Spinal cord (tissue), 10 donors: ENCODE measurements around the gene SNRNP48. TPM values are rescaled to one million over a fixed set of nuclear protein-coding genes. Genes with fewer than 3 reads are reported as not detected.
A peak's percentile ranks its signal among the peaks of the same experiment; 100 is the strongest.

Source experiments
- DNase-seq, 6 donors: peaks; one replicate each; pipeline versions ENCODE4 v3.0.0 to v3.0.0-alpha.2; 2013 to 2015; ENCODE audit warnings: low spot score in 6 of 6, low read depth in 4 of 6
- H3K27ac ChIP-seq: one replicate; pipeline ENCODE4 v1.5.1; 2013; ENCODE audit warnings: low read depth, low read length, control low read depth
- H3K27me3 ChIP-seq: one replicate; pipeline ENCODE4 v1.6.1; 2013; ENCODE audit warnings: low read length; ENCODE audit not compliant: control insufficient read depth, insufficient read depth
- H3K36me3 ChIP-seq: one replicate; pipeline ENCODE4 v1.6.1; 2013; ENCODE audit warnings: low read length; ENCODE audit not compliant: control insufficient read depth, insufficient read depth
- H3K4me1 ChIP-seq: one replicate; pipeline ENCODE4 v1.6.1; 2013; ENCODE audit warnings: low read length; ENCODE audit not compliant: control insufficient read depth, insufficient read depth
- H3K4me3 ChIP-seq: one replicate; pipeline ENCODE4 v1.5.1; 2013; ENCODE audit warnings: low read depth, low read length, control low read depth
- H3K9me3 ChIP-seq: one replicate; pipeline ENCODE4 v1.6.1; 2013; ENCODE audit warnings: low read length; ENCODE audit not compliant: control insufficient read depth, insufficient read depth
- WGBS: methylation state at CpG from one replicate; pipeline ENCODE4 v1.1.5; 2013; ENCODE audit warnings: missing lambda C conversion rate; ENCODE audit not compliant: insufficient coverage; 5-methylcytosine and 5-hydroxymethylcytosine counted together
- polyA plus RNA-seq, 2 donors: library from polyadenylated mRNA; unstranded; fragments of 120-200 nt; gene quantifications; one replicate each; pipeline ENCODE4 v1.2.1, GENCODE V29; 2013; ENCODE audit not compliant: insufficient read length in 2 of 2
- total RNA-seq, 2 donors: library from RNA; depleted of rRNA in 1 of 2; stranded (reverse); fragments of 120-200 nt in 1 of 2; fragments of >200 nt in 1 of 2; gene quantifications; one replicate each; pipeline versions ENCODE4 v1.2.3 to v1.2.4, GENCODE V29; 2013 to 2014
- donor health status: healthy.

The SNRNP48 gene
- total and polyA plus RNA-seq, 4 donors: 14.5 to 22.9 (median 16.2) TPM

DNA sequence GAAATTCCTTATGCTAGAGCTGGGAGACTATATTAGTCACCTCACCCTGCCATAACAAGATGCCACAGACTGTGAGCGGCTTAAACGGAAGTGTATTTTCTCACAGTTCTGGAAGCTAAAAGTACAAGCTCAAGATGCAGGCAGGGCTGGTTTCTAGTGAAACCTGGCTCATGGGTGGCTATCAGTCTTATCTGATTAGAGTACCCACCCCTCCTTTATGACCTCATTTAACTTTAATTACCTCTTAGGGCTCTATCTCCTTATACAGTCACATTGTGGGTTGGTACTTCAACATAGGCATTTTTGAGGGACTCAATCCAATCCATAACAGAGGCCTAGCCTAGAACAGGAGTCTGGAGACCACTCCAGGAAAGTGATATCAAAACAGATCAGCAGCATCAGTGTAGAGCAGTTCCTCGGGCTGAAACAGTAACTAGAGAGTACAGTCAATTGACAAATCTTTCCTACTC is 2.3 kb upstream of the SNRNP48 start:
- H3K4me3 ChIP-seq: no peak overlapping the region
- H3K9me3 ChIP-seq: no peaks in the 10 kb centered on the region
- H3K27ac ChIP-seq: no peak overlapping the region
- H3K4me1 ChIP-seq: peaks cover 5% of the 10 kb centered on the region
- no peaks in the 10 kb centered on the region for H3K27me3 ChIP-seq
- WGBS: 90% methylated on average over 2 of the region's 3 CpGs
- DNase-seq: no peak
- no peaks in the 10 kb centered on the region for H3K36me3 ChIP-seq

GRCh38 chr6:7588506-7588905 is 1.5 kb upstream of the SNRNP48 start:
- H3K27me3 ChIP-seq: no peaks in the 10 kb centered on the region
- no peaks in the 10 kb centered on the region for H3K9me3 ChIP-seq
- no CpG with 5 or more reads among the region's 4 CpGs for WGBS
- H3K27ac ChIP-seq: no peak overlapping the region
- no peak overlapping the region for H3K4me3 ChIP-seq
- H3K4me1 ChIP-seq: peaks cover 5% of the 10 kb centered on the region
- DNase-seq: no peak
- H3K36me3 ChIP-seq: no peaks in the 10 kb centered on the region

DNA sequence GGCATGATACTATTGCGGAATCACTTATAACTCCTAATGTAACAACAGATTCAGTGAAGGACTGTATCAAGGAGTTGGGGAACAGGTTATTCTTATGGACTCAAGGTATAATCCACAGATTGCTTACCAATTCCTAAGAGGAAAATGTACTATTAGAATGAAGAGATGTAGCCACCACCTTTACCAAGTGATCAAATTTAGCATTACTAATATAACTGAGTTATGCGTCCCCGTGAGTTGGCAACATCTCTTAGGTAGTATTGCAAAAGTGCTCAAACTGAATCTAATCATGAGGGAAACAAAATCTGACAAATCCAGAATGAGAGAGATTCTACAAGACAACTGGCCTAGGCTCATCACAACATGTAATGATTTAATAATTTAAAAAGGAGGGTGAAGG is 777 bp upstream of the SNRNP48 start:
- Histone ChIP-seq H3K27ac (no peak overlapping the region), H3K4me3 (no peak overlapping the region), H3K4me1 (peaks cover 5% of the 10 kb centered on the region), H3K27me3 (no peaks in the 10 kb centered on the region), H3K9me3 (no peaks in the 10 kb centered on the region), H3K36me3 (no peaks in the 10 kb centered on the region)
- no peak for DNase-seq
- WGBS: no CpG with 5 or more reads among the region's 3 CpGs

DNA sequence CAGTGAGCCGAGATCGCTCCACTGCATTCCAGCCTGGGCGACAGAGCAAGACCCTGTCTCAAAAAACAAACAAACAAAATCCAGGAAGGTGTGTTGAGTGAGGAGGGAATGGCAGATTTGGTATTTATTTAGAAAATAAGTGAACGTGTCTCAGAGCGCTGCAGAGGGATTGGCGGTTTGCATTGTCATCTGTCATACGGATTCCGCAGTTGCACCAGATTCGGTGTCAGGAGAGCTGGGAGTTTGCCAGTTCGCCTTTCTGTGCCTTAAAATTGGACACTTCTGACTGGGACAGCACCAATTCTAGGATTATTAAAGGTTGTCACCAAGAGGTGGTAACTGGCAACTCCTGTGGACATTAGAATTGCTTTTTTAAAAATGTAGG is 912 bp downstream of the SNRNP48 start:
- H3K27ac ChIP-seq: no peak overlapping the region

DNA sequence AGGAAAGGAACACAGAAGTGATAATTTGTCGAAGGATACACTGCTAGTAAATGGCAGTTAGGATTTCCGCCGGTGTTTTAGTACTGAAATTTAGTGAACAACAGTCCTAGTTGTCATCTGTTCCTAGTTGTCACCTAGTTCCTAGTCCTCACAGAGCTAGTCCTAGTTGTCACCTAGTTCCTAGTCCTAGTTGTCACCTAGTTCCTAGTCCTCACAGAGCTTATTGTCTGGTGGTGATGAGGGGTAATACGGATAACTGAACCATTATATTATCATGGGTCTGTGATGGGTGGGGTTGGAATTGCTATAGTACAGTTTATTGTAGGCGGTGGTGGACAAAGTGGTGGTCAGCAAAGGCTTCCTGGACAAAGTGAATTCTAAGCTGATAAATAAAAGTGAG is 1.8 kb downstream of the SNRNP48 start:
- H3K9me3 ChIP-seq: no peaks in the 10 kb centered on the region
- no peak overlapping the region for H3K4me3 ChIP-seq
- H3K4me1 ChIP-seq: peaks cover 5% of the 10 kb centered on the region
- peaks cover 7% of the 10 kb centered on the region for H3K36me3 ChIP-seq
- WGBS: 100% methylated on average over 2 of the region's 5 CpGs
- DNase-seq: no peak
- no peaks in the 10 kb centered on the region for H3K27me3 ChIP-seq
- no peak overlapping the region for H3K27ac ChIP-seq

More for the DNA sequence above, 912 bp downstream of the SNRNP48 start:
- 46% methylated on average over 7 of the region's 10 CpGs for WGBS
- Histone ChIP-seq H3K4me1 (peaks cover 5% of the 10 kb centered on the region), H3K4me3 (peak overlapping the region; percentile 90), H3K36me3 (peaks cover 5% of the 10 kb centered on the region), H3K27me3 (no peaks in the 10 kb centered on the region), H3K9me3 (no peaks in the 10 kb centered on the region)
- peak in 2 of 6 donors; percentile 21 to 38 for DNase-seq

GRCh38 chr6:7593229-7593628 is 3.2 kb downstream of the SNRNP48 start:
- Histone ChIP-seq H3K27ac (no peak overlapping the region), H3K4me1 (peaks cover 5% of the 10 kb centered on the region), H3K36me3 (peaks cover 12% of the 10 kb centered on the region), H3K27me3 (no peaks in the 10 kb centered on the region), H3K9me3 (no peaks in the 10 kb centered on the region), H3K4me3 (no peak overlapping the region)
- no peak for DNase-seq
- 86% methylated on average over 1 of the region's 1 CpG for WGBS

GRCh38 chr6:7594579-7595125 is 4.7 kb downstream of the SNRNP48 start:
- H3K27ac ChIP-seq: no peak overlapping the region
- DNase-seq: no peak
- peaks cover 5% of the 10 kb centered on the region for H3K4me1 ChIP-seq
- no peaks in the 10 kb centered on the region for H3K27me3 ChIP-seq
- H3K4me3 ChIP-seq: no peak overlapping the region
- peaks cover 13% of the 10 kb centered on the region for H3K36me3 ChIP-seq
- WGBS: 96% methylated on average over 2 of the region's 4 CpGs
- no peaks in the 10 kb centered on the region for H3K9me3 ChIP-seq

GRCh38 chr6:7604003-7604402 is 14.0 kb downstream of the SNRNP48 start:
- WGBS: 100% methylated on average over 4 of the region's 4 CpGs
- Histone ChIP-seq H3K4me1 (no peaks in the 10 kb centered on the region), H3K36me3 (peaks cover 29% of the 10 kb centered on the region), H3K9me3 (no peaks in the 10 kb centered on the region), H3K27ac (no peak overlapping the region), H3K27me3 (no peaks in the 10 kb centered on the region), H3K4me3 (no peak overlapping the region)
- no peak for DNase-seq

DNA sequence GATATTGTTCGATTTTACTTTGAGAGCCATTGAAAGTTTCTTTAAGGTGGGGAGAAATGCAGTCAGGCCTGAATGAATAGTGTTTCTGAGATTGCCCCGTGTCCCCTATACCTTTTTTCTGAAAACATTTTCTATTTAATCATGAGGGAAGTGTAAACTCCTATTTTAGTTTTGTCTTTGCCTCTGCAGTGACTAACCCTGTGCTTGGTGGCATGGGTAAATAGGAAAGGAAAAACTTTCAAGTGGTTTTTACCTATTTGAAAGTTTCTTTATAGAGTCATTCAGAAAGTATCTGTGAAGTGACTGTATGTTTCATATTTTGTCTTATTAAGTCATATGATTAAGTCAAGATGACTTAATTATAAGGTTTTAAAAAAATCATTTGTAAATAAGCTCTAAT is 14.5 kb downstream of the SNRNP48 start:
- Histone ChIP-seq H3K9me3 (no peaks in the 10 kb centered on the region), H3K36me3 (peaks cover 29% of the 10 kb centered on the region), H3K4me3 (no peak overlapping the region), H3K27ac (no peak overlapping the region), H3K4me1 (no peaks in the 10 kb centered on the region), H3K27me3 (no peaks in the 10 kb centered on the region)
- no CpG with 5 or more reads among the region's 2 CpGs for WGBS
- no peak for DNase-seq

- Histone ChIP-seq H3K36me3 (no peaks in the 10 kb centered on the region), H3K4me1 (no peaks in the 10 kb centered on the region), H3K27ac (no peak overlapping the region), H3K4me3 (no peak overlapping the region), H3K27me3 (peaks cover 9% of the 10 kb centered on the region), H3K9me3 (no peaks in the 10 kb centered on the region)
- peak in 5 of 6 donors; percentile 41 to 92 (median 55) for DNase-seq
- 49% methylated on average over 6 of the region's 7 CpGs for WGBS
These were observed 25.8 kb downstream of the SNRNP48 start for GRCh38 chr6:7615611-7616383.
